Gastrocnemius medialis (tissue), 4 donors: ENCODE measurements around the gene F13A1. TPM values are rescaled to one million over a fixed set of nuclear protein-coding genes. Genes with fewer than 3 reads are reported as not detected.

Source experiments
- ATAC-seq, 2 donors: fragments of 150-250 bp; one replicate each; pipeline ENCODE4 v1.9.1; 2016
- DNase-seq, 2 donors: peaks; one replicate each; pipeline ENCODE4 v3.0.0-alpha.2; 2019
- H3K27ac ChIP-seq, 4 donors: fragments of 200-600 bp; sonication (generic); 1 replicate in 1 of 4; 2 replicates in 3 of 4; pipeline ENCODE4 v1.5.1; 2016 to 2018; ENCODE audit warnings: mild to moderate bottlenecking in 2 of 4, moderate library complexity in 1 of 4
- H3K27me3 ChIP-seq, 3 donors: fragments of 200-600 bp; sonication (generic) in 2 of 3; 1 replicate in 1 of 3; 2 replicates in 2 of 3; pipeline versions ENCODE4 v1.5.1 to v1.6.0; 2016 to 2019; ENCODE audit warnings: mild to moderate bottlenecking in 1 of 3, moderate library complexity in 1 of 3
- H3K36me3 ChIP-seq, 2 donors: fragments of 200-600 bp; sonication (generic) in 1 of 2; one replicate each; pipeline ENCODE4 v1.5.1; 2017 to 2018
- H3K4me1 ChIP-seq, 2 donors: fragments of 200-600 bp; sonication (generic) in 1 of 2; one replicate each; pipeline ENCODE4 v1.5.1; 2016 to 2017; ENCODE audit warnings: mild to moderate bottlenecking in 2 of 2
- H3K4me3 ChIP-seq, 4 donors: fragments of 200-600 bp; sonication (generic) in 3 of 4; 1 replicate in 1 of 4; 2 replicates in 3 of 4; pipeline ENCODE4 v1.5.1; 2016 to 2019; ENCODE audit warnings: mild to moderate bottlenecking in 2 of 4
- H3K9me3 ChIP-seq, 3 donors: fragments of 200-600 bp; sonication (generic) in 2 of 3; 1 replicate in 1 of 3; 2 replicates in 2 of 3; pipeline ENCODE4 v1.5.1; 2016 to 2019
- POLR2A ChIP-seq, 2 donors: fragments of 450-650 bp; IDR thresholded peaks; one replicate each; pipeline ENCODE4 v1.6.1; 2017; ENCODE audit warnings: antibody characterized with exemption in 2 of 2, mild to moderate bottlenecking in 2 of 2, moderate library complexity in 2 of 2
- in situ Hi-C, 4 donors: fragments of 200-750 bp; cut with MboI; loops; one replicate each; pipeline versions ENCODE4 v1.15.0 to v1.8.0; 2017; ENCODE audit warnings: low sequenced_read_pairs in 4 of 4
- intact Hi-C: fragments of 100-400 bp; cut with DNase I; formaldehyde crosslinking; loops from one replicate; pipeline ENCODE4 v1.15.1; 2023; ENCODE audit warnings: low total_unique reads
- total RNA-seq, 4 donors: library from RNA; depleted of rRNA; stranded (reverse); fragments of >200 nt; gene quantifications; one replicate each; pipeline versions ENCODE4 v1.1.0 to v1.2.3, GENCODE V29; 2016
- TF ChIP-seq, protein P1 (sequence below), 5 experiments: fragments of 450-650 bp in 3 of 5; fragments of 200-600 bp in 2 of 5; sonication (generic) in 2 of 5; IDR thresholded peaks in 4 of 5; conservative IDR thresholded peaks in 1 of 5; 1 replicate in 4 of 5; 2 replicates in 1 of 5; pipeline ENCODE4 v1.5.1; 2016 to 2019; ENCODE audit warnings: antibody characterized with exemption in 5 of 5, mild to moderate bottlenecking in 3 of 5, moderate library complexity in 3 of 5

Gene F13A1
- total RNA-seq, 4 donors from 2014 or later, result 19.9 to 61.1 (median 33.9) TPM

DNA sequence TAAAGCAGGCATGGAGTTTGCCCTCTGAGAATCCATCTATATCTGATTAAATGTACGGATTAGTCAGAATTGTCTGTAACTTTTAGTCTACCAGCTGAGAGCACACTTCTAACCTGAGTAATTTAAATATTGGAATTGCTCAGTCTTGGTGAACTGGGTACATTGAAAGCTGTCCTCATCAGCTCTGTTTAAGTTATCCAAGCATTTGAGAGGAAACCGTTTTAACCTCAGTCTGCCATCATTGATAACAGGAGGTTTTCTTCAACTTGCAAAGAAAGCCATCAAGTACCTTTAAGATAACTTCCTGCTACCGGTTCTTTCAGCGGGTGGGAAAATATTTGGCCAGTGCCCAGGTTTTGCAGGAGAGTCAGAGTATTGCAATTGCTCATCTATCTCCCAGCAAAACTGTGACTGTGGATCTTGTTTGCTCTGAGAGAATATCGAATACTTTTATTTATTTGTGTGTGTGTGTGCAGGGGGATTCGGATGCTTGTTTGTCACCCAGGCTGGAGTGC is 31.1 kb upstream of the F13A1 start:
- Histone ChIP-seq H3K4me1 (no peaks in the 10 kb centered on the region), H3K27me3 (no peaks in the 10 kb centered on the region), H3K27ac (no peak overlapping the region), H3K36me3 (no peaks in the 10 kb centered on the region), H3K9me3 (no peaks in the 10 kb centered on the region), H3K4me3 (no peak overlapping the region)
- DNase-seq, result no peak
- in situ Hi-C loops, result no loop called here
- TF ChIP-seq, protein P1, sequence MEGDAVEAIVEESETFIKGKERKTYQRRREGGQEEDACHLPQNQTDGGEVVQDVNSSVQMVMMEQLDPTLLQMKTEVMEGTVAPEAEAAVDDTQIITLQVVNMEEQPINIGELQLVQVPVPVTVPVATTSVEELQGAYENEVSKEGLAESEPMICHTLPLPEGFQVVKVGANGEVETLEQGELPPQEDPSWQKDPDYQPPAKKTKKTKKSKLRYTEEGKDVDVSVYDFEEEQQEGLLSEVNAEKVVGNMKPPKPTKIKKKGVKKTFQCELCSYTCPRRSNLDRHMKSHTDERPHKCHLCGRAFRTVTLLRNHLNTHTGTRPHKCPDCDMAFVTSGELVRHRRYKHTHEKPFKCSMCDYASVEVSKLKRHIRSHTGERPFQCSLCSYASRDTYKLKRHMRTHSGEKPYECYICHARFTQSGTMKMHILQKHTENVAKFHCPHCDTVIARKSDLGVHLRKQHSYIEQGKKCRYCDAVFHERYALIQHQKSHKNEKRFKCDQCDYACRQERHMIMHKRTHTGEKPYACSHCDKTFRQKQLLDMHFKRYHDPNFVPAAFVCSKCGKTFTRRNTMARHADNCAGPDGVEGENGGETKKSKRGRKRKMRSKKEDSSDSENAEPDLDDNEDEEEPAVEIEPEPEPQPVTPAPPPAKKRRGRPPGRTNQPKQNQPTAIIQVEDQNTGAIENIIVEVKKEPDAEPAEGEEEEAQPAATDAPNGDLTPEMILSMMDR (IDR thresholded peaks at IDR 0.05 in 4 of 5, conservative IDR thresholded peaks at IDR 0.05 in 1 of 5), result no peak
- no peak for TF ChIP-seq POLR2A (IDR thresholded peaks at IDR 0.05)
- intact Hi-C loops, result no loop called here
- no peak for ATAC-seq

DNA sequence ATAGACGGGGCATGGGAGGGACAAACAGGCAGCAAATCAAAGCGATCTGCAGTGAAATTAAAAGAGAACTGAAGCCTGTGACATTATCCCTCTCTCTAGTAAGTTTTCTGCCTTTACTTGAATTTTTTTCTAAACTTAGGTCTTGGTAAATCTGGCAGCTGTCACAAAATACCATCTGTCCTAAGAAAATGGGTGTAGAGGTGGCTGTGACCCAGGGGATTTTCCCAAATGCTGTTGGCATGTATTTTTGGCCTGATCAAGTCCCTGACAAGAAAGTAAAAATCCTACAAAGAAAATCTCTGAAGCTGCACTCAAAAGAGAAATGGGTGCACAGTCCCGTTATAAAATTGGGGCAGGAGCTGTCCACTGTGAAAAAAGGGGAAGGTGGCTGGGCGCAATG is 30.2 kb upstream of the F13A1 start:
- TF ChIP-seq POLR2A (IDR thresholded peaks at IDR 0.05), result no peak
- TF ChIP-seq, protein P1 (IDR thresholded peaks at IDR 0.05 in 4 of 5, conservative IDR thresholded peaks at IDR 0.05 in 1 of 5), result no peak
- Histone ChIP-seq H3K27ac (no peak overlapping the region), H3K36me3 (no peaks in the 10 kb centered on the region), H3K4me1 (no peaks in the 10 kb centered on the region), H3K4me3 (no peak overlapping the region), H3K27me3 (no peaks in the 10 kb centered on the region), H3K9me3 (no peaks in the 10 kb centered on the region)
- intact Hi-C loops (no loop called here), in situ Hi-C loops (no loop called here)
- DNase-seq, result no peak
- ATAC-seq, result no peak

DNA sequence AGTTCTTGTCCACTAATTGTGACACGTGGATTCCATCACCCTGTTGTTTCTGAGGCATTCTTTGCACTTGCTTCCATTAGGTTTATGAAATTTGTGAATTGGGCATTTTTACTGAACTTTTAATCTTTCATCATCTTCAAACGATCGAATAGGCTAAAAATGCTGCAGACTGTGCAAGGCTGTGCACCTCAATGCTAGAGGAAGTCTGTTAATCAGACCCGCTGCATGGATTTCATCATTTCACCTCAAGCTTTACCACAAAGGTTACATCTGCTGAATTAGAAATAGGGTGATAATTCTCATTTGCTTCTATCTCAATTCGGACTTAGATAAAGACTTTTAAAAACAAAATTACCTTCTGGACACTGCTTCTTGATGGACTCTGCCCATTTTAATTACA is 27.8 kb upstream of the F13A1 start:
- Histone ChIP-seq H3K36me3 (no peaks in the 10 kb centered on the region), H3K9me3 (no peaks in the 10 kb centered on the region), H3K4me3 (no peak overlapping the region), H3K27me3 (no peaks in the 10 kb centered on the region), H3K27ac (no peak overlapping the region), H3K4me1 (no peaks in the 10 kb centered on the region)
- no peak for ATAC-seq
- intact Hi-C loops, result no loop called here
- no peak for DNase-seq
- in situ Hi-C loops, result no loop called here
- TF ChIP-seq POLR2A (IDR thresholded peaks at IDR 0.05), result no peak
- TF ChIP-seq, protein P1 (IDR thresholded peaks at IDR 0.05 in 4 of 5, conservative IDR thresholded peaks at IDR 0.05 in 1 of 5), result no peak

DNA sequence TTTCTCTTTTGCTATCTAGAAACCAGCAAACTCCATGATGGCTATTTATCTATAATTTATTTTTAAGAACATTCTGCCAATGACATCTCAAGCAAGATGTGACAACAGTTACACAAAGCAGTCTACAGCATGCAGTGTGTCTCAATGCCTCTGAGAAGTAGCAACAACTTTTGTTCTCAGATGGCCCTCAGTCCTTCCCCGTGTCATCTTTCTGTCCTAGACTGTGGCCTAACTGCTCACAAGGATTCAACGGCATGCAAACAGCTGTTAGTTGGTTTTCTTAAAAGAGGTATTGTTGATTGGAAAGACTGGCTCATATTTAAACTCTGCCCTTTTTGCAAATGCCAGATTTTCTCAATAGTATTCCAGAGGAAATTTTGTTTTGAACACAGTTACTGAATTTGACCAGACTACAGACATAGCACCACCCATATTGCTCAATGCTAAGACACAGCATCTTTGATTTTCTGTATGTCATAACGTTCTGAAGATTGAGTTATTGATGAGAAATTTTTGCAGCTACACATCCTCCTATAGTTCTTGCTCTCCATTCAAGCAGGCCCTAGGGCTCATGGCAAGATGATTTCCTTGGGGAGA is 26.1 kb upstream of the F13A1 start:
- ATAC-seq (no peak), DNase-seq (no peak)
- in situ Hi-C loops (no loop called here), intact Hi-C loops (no loop called here)
- Histone ChIP-seq H3K27me3 (no peaks in the 10 kb centered on the region), H3K36me3 (no peaks in the 10 kb centered on the region), H3K4me3 (no peak overlapping the region), H3K27ac (no peak overlapping the region), H3K9me3 (no peaks in the 10 kb centered on the region), H3K4me1 (no peaks in the 10 kb centered on the region)
- TF ChIP-seq, protein P1 (IDR thresholded peaks at IDR 0.05 in 4 of 5, conservative IDR thresholded peaks at IDR 0.05 in 1 of 5), result no peak
- no peak for TF ChIP-seq POLR2A (IDR thresholded peaks at IDR 0.05)

DNA sequence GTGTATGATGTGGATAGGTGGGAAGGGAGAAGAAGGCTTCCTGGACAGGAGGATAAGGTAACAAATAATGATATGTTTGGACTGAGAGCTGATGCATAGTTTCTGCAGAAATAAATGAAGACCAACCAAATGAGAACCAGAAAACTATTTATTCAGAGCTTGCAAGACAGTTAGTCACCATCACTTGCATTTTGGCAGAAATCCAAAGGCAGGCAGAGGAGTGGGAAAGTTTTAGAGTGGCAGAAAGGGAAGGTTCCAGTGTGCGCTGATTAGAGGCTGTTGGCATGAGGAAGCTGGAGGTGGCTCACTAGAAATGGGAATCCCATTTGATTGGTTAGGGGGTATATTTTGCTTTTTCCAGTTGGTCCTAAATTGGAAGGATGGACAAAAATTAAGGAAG is 13.0 kb upstream of the F13A1 start:
- H3K4me3 ChIP-seq, result no peak overlapping the region
- no peaks in the 10 kb centered on the region for H3K27me3 ChIP-seq
- DNase-seq (no peak), ATAC-seq (no peak)
- no peak for TF ChIP-seq POLR2A (IDR thresholded peaks at IDR 0.05)
- TF ChIP-seq, protein P1 (IDR thresholded peaks at IDR 0.05 in 4 of 5, conservative IDR thresholded peaks at IDR 0.05 in 1 of 5), result no peak
- intact Hi-C loops, result no loop called here
- H3K27ac ChIP-seq, result no peak overlapping the region
- peaks cover 0 to 8% of the 10 kb centered on the region in 2 donors for H3K4me1 ChIP-seq
- in situ Hi-C loops, result no loop called here
- H3K9me3 ChIP-seq, result no peaks in the 10 kb centered on the region
- no peaks in the 10 kb centered on the region for H3K36me3 ChIP-seq
